H1 (cell line): Measurements from ENCODE around the gene TSPOAP1. TPM values are rescaled to one million over a fixed set of nuclear protein-coding genes. Genes with fewer than 3 reads are reported as not detected.

ENCODE experiments used
- BACH1 ChIP-seq: IDR thresholded peaks from 2 replicates; pipeline ENCODE4 v1.6.1; 2012; ENCODE audit warnings: low read length, improper control_type of control experiment
- CTBP2 ChIP-seq: IDR thresholded peaks from 2 replicates; pipeline ENCODE4 v1.7.0; 2011; ENCODE audit warnings: borderline replicate concordance, mild to moderate bottlenecking, moderate library complexity, mixed read lengths, low read length; ENCODE audit not compliant: insufficient read depth, insufficient read length
- CTCF ChIP-seq, 3 experiments: IDR thresholded peaks; 1 replicate in 2 of 3; 2 replicates in 1 of 3; pipeline versions ENCODE4 v1.5.1 to v1.6.1; 2011; ENCODE audit warnings: low read length in 3 of 3, mild to moderate bottlenecking in 3 of 3, inconsistent platforms in 2 of 3, low read depth in 1 of 3, moderate library complexity in 1 of 3; ENCODE audit not compliant: insufficient read depth in 1 of 3; ENCODE audit errors: control extremely low read depth in 1 of 3
- E2F6 ChIP-seq: IDR thresholded peaks from 2 replicates; pipeline ENCODE4 v1.6.1; 2012; ENCODE audit warnings: inconsistent platforms
- FOSL1 ChIP-seq: IDR thresholded peaks from 2 replicates; pipeline ENCODE4 v1.6.1; 2011; ENCODE audit warnings: mild to moderate bottlenecking, low read depth, low read length, moderate library complexity; ENCODE audit not compliant: insufficient read depth
- HDAC6 ChIP-seq: IDR thresholded peaks from one replicate; pipeline ENCODE4 v1.7.1; 2012; ENCODE audit warnings: low read depth, mild to moderate bottlenecking, inconsistent platforms, low read length, moderate library complexity
- JUND ChIP-seq: IDR thresholded peaks from 2 replicates; pipeline ENCODE4 v1.6.1; 2011; ENCODE audit warnings: mild to moderate bottlenecking, improper control_type of control experiment, low read length
- NANOG ChIP-seq: IDR thresholded peaks from 2 replicates; pipeline ENCODE4 v1.6.1; 2011; ENCODE audit warnings: low read length, low read depth, mild to moderate bottlenecking, inconsistent platforms; ENCODE audit not compliant: insufficient read depth, poor library complexity, severe bottlenecking
- PHF8 ChIP-seq: fragments of 200-600 bp; sonication (generic); conservative IDR thresholded peaks from 2 replicates; pipeline ENCODE4 v1.7.1; 2012; ENCODE audit warnings: low read depth, mild to moderate bottlenecking, inconsistent platforms, low read length, moderate library complexity
- POLR2A ChIP-seq, 2 experiments: IDR thresholded peaks; 1 replicate in 1 of 2; 2 replicates in 1 of 2; pipeline ENCODE4 v1.6.1; 2011; ENCODE audit warnings: low read depth in 2 of 2, low read length in 2 of 2, mild to moderate bottlenecking in 2 of 2; ENCODE audit errors: control extremely low read depth in 1 of 2
- POLR2AphosphoS5 ChIP-seq: IDR thresholded peaks from 2 replicates; pipeline ENCODE4 v1.6.1; 2011; ENCODE audit warnings: low read depth, low read length
- POU5F1 ChIP-seq: IDR thresholded peaks from 2 replicates; pipeline ENCODE4 v1.6.1; 2011; ENCODE audit warnings: low read depth, mild to moderate bottlenecking, low read length, moderate library complexity
- RAD21 ChIP-seq, 2 experiments: IDR thresholded peaks in 1 of 2; conservative IDR thresholded peaks in 1 of 2; 2 replicates each; pipeline ENCODE4 v1.6.1; 2011; ENCODE audit warnings: low read depth in 2 of 2, low read length in 2 of 2, improper control_type of control experiment in 1 of 2, inconsistent platforms in 1 of 2, mild to moderate bottlenecking in 1 of 2, moderate library complexity in 1 of 2
- SAP30 ChIP-seq: fragments of 300-600 bp; sonication (generic); IDR thresholded peaks from 2 replicates; pipeline ENCODE4 v1.7.1; 2012; ENCODE audit warnings: low read length, moderate library complexity, mild to moderate bottlenecking, inconsistent platforms; ENCODE audit not compliant: insufficient read depth, insufficient replicate concordance
- SIN3A ChIP-seq, 2 experiments: IDR thresholded peaks in 1 of 2; conservative IDR thresholded peaks in 1 of 2; 2 replicates each; pipeline ENCODE4 v1.6.1; 2011 to 2012; ENCODE audit warnings: low read length in 2 of 2, improper control_type of control experiment in 1 of 2, low read depth in 1 of 2, mild to moderate bottlenecking in 1 of 2
- SP1 ChIP-seq: IDR thresholded peaks from 2 replicates; pipeline ENCODE4 v1.6.1; 2011; ENCODE audit warnings: low read depth, low read length
- SP2 ChIP-seq: IDR thresholded peaks from 2 replicates; pipeline ENCODE4 v1.6.1; 2012; ENCODE audit warnings: mild to moderate bottlenecking, low read length, inconsistent platforms
- SUZ12 ChIP-seq: fragments of 200-600 bp; sonication (generic); IDR thresholded peaks from 2 replicates; pipeline ENCODE4 v1.6.1; 2012; ENCODE audit warnings: mild to moderate bottlenecking, inconsistent platforms, low read length, moderate library complexity, mixed read lengths
- TAF1 ChIP-seq: IDR thresholded peaks from 2 replicates; pipeline ENCODE4 v1.6.1; 2011; ENCODE audit warnings: mild to moderate bottlenecking, low read depth, low read length
- TBP ChIP-seq: IDR thresholded peaks from 2 replicates; pipeline ENCODE4 v1.6.1; 2011; ENCODE audit warnings: low read depth, low read length, improper control_type of control experiment
- polyA plus RNA-seq, 7 experiments: library from polyadenylated mRNA; depleted of rRNA in 3 of 7; stranded (reverse) in 5 of 7; unstranded in 2 of 7; fragments of >200 nt in 5 of 7; fragments of 200-250 nt in 2 of 7; gene quantifications; 1 replicate in 5 of 7; 2 replicates in 1 of 7; 4 replicates in 1 of 7; pipeline versions ENCODE4 v1.2.1 to v1.2.3, GENCODE V29; 2011 to 2013; ENCODE audit warnings: missing spikeins in 2 of 7, mixed read lengths in 2 of 7
- total RNA-seq: library from RNA; stranded (reverse); fragmentation: NEBNext Ultra II Directional; extraction: Animal tissue kit (Norgen Biotek cat#: 25700); gene quantifications from 2 replicates; pipeline ENCODE4 v1.2.1, GENCODE V29; 2021

Gene TSPOAP1
- total and polyA plus RNA-seq, 2 of the 8 experiments (the other 6 are each of a cell fraction or from before 2014, with no cell fraction given): 7.6 to 9.2 TPM

- peak; percentile 87 for TF ChIP-seq PHF8
- no peak for TF ChIP-seq E2F6
- no peak for TF ChIP-seq POU5F1
- TF ChIP-seq FOSL1: no peak
- TF ChIP-seq NANOG: peak; percentile 3
- TF ChIP-seq RAD21 (IDR thresholded peaks at IDR 0.05 in 1 of 2, conservative IDR thresholded peaks at IDR 0.05 in 1 of 2; ENCODE audit: low read depth in 2 of 2, low read length in 2 of 2): peak in 1 of 2 experiments; percentile 22; a peak in 3 of 4 replicates
- peak; percentile 70; the same call in 1 of the 2 replicates for TF ChIP-seq SP1
- no peak for TF ChIP-seq SUZ12
- TF ChIP-seq JUND: peak; percentile 84
- TF ChIP-seq CTCF (IDR thresholded peaks at IDR 0.05; ENCODE audit: control extremely low read depth in 1 of 3, insufficient read depth in 1 of 3, low read depth in 1 of 3, low read length in 3 of 3): peak in 1 of 3 experiments; percentile 10; a peak in 1 of 4 replicates
- peak; percentile 77 for TF ChIP-seq CTBP2
- TF ChIP-seq TBP: peak; percentile 82
- TF ChIP-seq SAP30: no peak
- peak; percentile 93 for TF ChIP-seq POLR2AphosphoS5
- peak; percentile 91 for TF ChIP-seq TAF1
- no peak for TF ChIP-seq BACH1
- TF ChIP-seq HDAC6: no peak
- no peak for TF ChIP-seq SP2
- peak; percentile 68 to 86 for TF ChIP-seq POLR2A (IDR thresholded peaks at IDR 0.05; ENCODE audit: control extremely low read depth in 1 of 2, low read depth in 2 of 2, low read length in 2 of 2)
- peak in 1 of 2 experiments; percentile 24; a peak in 1 of 4 replicates for TF ChIP-seq SIN3A (conservative IDR thresholded peaks at IDR 0.05 in 1 of 2, IDR thresholded peaks at IDR 0.05 in 1 of 2; ENCODE audit: low read depth in 1 of 2, low read length in 2 of 2)
Measured at GRCh38 chr17:58351831-58352595, 23.4 kb upstream of the TSPOAP1 start, which contains the start of gene SUPT4H1 (continued).
